ENCODE results near the gene ARHGAP25. TPM values are rescaled to one million over a fixed set of nuclear protein-coding genes. Genes with fewer than 3 reads are reported as not detected.
"Not testable (repeated sequence)": the region's sequence is repeated elsewhere in the genome, so short reads cannot be mapped to it uniquely, and the experiment has no call there.

Gene ARHGAP25
- total RNA-seq, 1 donor from 2014 or later, result 0.50 TPM

DNA sequence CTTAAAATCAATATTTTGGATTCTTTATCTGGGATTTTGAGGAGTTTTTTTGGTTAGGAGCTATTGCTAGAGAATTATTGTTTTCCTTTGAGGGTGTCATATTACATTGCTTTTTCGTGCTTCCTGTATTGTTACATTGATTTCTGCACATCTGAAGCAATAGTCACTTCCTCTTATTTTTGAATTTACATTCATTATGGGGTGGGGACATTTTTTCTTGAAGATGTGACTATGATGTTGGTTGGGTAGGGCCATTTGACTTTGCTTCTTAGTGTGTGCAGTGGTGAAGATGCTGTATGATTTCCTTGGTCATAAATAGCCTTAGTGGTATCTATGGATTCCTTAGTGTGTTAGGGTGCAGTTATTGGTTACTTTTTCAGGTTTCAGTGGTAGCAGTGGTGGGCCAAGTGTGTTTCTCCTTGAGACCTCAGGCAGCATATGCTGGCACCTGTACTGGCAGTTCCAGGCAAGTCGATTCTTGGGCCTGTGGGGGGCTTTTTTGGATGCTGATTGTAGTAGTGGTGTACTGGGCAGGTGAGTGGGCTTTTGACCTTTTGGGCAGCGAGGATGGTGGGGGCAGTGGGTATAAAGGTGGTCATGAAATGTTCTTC, 61.8 kb downstream of the ARHGAP25 start:
- no peak overlapping the region for H3K27ac Mint-ChIP-seq (ENCODE audit: unreplicated experiment)
- no peak for DNase-seq (ENCODE audit: low spot score)
- H3K4me1 Mint-ChIP-seq (ENCODE audit: low read depth), result no peaks in the 10 kb centered on the region
- H3K9me3 Mint-ChIP-seq (ENCODE audit: low read depth), result peaks cover 4% of the 10 kb centered on the region
- H3K27me3 Mint-ChIP-seq (ENCODE audit: low read depth), result no peaks in the 10 kb centered on the region
- TF ChIP-seq, protein P1, sequence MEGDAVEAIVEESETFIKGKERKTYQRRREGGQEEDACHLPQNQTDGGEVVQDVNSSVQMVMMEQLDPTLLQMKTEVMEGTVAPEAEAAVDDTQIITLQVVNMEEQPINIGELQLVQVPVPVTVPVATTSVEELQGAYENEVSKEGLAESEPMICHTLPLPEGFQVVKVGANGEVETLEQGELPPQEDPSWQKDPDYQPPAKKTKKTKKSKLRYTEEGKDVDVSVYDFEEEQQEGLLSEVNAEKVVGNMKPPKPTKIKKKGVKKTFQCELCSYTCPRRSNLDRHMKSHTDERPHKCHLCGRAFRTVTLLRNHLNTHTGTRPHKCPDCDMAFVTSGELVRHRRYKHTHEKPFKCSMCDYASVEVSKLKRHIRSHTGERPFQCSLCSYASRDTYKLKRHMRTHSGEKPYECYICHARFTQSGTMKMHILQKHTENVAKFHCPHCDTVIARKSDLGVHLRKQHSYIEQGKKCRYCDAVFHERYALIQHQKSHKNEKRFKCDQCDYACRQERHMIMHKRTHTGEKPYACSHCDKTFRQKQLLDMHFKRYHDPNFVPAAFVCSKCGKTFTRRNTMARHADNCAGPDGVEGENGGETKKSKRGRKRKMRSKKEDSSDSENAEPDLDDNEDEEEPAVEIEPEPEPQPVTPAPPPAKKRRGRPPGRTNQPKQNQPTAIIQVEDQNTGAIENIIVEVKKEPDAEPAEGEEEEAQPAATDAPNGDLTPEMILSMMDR (IDR thresholded peaks at IDR 0.05), result no peak
- H3K36me3 Mint-ChIP-seq (ENCODE audit: low read depth), result peaks cover 2% of the 10 kb centered on the region
- H3K4me3 Mint-ChIP-seq (ENCODE audit: unreplicated experiment), result no peak overlapping the region

DNA sequence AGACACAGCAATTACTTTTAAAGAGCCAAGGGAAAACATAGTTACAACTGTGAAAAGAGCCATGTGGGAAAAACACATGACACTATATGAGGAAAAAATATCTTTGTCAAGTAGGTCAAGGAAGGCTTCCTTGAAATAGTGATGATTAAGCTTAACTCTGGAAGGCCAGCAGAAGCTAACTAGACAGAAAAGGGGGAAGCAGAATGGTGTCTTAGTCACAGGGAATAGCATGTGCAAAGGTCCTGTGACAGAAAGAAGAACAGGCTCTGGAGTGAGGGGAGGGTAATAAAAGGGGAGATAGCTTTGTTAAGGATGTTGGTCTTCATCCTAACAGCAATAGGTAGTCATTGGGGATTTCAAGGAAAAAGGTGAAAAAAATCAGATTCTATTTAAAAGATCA, 64.0 kb downstream of the ARHGAP25 start:
- Mint-ChIP-seq H3K9me3 (ENCODE audit: low read depth) (no peaks in the 10 kb centered on the region), H3K4me1 (ENCODE audit: low read depth) (no peaks in the 10 kb centered on the region), H3K36me3 (ENCODE audit: low read depth) (peaks cover 2% of the 10 kb centered on the region), H3K27me3 (ENCODE audit: low read depth) (no peaks in the 10 kb centered on the region), H3K4me3 (ENCODE audit: unreplicated experiment) (no peak overlapping the region), H3K27ac (ENCODE audit: unreplicated experiment) (no peak overlapping the region)
- TF ChIP-seq, protein P1 (IDR thresholded peaks at IDR 0.05), result no peak
- DNase-seq (ENCODE audit: low spot score), result no peak

GRCh38 chr2:68799140-68800026, 64.8 kb downstream of the ARHGAP25 start:
- H3K9me3 Mint-ChIP-seq (ENCODE audit: low read depth), result no peaks in the 10 kb centered on the region
- H3K27me3 Mint-ChIP-seq (ENCODE audit: low read depth), result no peaks in the 10 kb centered on the region
- no peak for DNase-seq (ENCODE audit: low spot score)
- no peaks in the 10 kb centered on the region for H3K4me1 Mint-ChIP-seq (ENCODE audit: low read depth)
- H3K27ac Mint-ChIP-seq (ENCODE audit: unreplicated experiment), result no peak overlapping the region
- TF ChIP-seq, protein P1 (IDR thresholded peaks at IDR 0.05), result no peak
- H3K36me3 Mint-ChIP-seq (ENCODE audit: low read depth), result peaks cover 2% of the 10 kb centered on the region
- no peak overlapping the region for H3K4me3 Mint-ChIP-seq (ENCODE audit: unreplicated experiment)

DNA sequence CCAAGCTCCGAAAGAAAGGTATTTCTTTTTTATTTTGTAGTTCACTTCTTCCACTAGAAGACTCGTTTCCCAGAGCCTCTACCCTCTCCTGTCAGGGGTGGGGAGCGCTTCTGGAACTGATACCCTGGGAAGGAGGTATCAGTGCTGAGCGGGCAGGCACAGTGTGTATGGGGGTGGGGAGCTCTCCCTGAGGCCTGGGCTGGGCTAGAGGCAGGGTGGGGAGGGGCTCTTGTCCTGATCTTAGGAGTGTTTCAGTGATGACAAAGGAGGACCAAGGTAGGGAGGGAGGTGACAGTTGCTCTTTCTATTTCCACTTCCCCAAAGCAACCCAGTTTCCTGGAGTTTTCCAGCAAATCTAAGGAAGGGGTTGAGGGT, 65.4 kb downstream of the ARHGAP25 start:
- Mint-ChIP-seq H3K9me3 (ENCODE audit: low read depth) (no peaks in the 10 kb centered on the region), H3K4me3 (ENCODE audit: unreplicated experiment) (no peak overlapping the region), H3K36me3 (ENCODE audit: low read depth) (no peaks in the 10 kb centered on the region), H3K27ac (ENCODE audit: unreplicated experiment) (no peak overlapping the region), H3K27me3 (ENCODE audit: low read depth) (no peaks in the 10 kb centered on the region), H3K4me1 (ENCODE audit: low read depth) (no peaks in the 10 kb centered on the region)
- no peak for DNase-seq (ENCODE audit: low spot score)
- TF ChIP-seq, protein P1 (IDR thresholded peaks at IDR 0.05), result no peak

- Mint-ChIP-seq H3K9me3 (ENCODE audit: low read depth) (no peaks in the 10 kb centered on the region), H3K4me3 (ENCODE audit: unreplicated experiment) (no peak overlapping the region), H3K27ac (ENCODE audit: unreplicated experiment) (no peak overlapping the region), H3K27me3 (ENCODE audit: low read depth) (no peaks in the 10 kb centered on the region), H3K36me3 (ENCODE audit: low read depth) (no peaks in the 10 kb centered on the region), H3K4me1 (ENCODE audit: low read depth) (peaks cover 3% of the 10 kb centered on the region)
- TF ChIP-seq, protein P1 (IDR thresholded peaks at IDR 0.05), result no peak
- DNase-seq (ENCODE audit: low spot score), result no peak
These were observed 65.9 kb downstream of the ARHGAP25 start for GRCh38 chr2:68800517-68800916.

DNA sequence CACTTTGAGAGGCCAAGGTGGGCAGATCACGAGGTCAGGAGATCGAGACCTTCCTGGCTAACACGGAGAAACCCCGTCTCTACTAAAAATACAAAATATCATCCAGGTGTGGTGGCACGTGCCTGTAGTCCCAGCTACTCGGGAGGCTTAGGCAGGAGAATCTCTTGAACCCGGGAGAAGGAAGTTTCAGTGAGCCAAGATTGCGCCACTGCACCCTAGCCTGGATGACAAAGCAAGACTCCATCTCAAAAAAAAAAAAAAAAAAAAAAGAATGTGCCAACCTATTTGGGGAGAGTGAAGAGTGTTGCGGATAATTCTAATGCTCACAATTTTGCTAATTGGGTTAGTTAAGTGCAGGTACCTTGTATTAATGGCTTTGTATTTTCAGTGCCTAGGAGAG, 67.5 kb downstream of the ARHGAP25 start:
- not testable (repeated sequence) for H3K27me3 Mint-ChIP-seq (ENCODE audit: low read depth); H3K27ac Mint-ChIP-seq (ENCODE audit: unreplicated experiment); H3K4me3 Mint-ChIP-seq (ENCODE audit: unreplicated experiment); DNase-seq (ENCODE audit: low spot score); H3K36me3 Mint-ChIP-seq (ENCODE audit: low read depth); H3K9me3 Mint-ChIP-seq (ENCODE audit: low read depth)
- H3K4me1 Mint-ChIP-seq (ENCODE audit: low read depth), result peaks cover 19% of the 10 kb centered on the region
